Endothelial cell of umbilical vein (primary cell): ENCODE measurements around the gene OR5K2. TPM values are rescaled to one million over a fixed set of nuclear protein-coding genes. Genes with fewer than 3 reads are reported as not detected.

Experiments
- BruUV-seq: library from RNA; stranded (reverse); fragments of 400-500 nt; replicated peaks from 2 replicates; lab custom pipeline; 2021; lab: Mats Ljungman, UMichigan
- CTCF ChIA-PET: fragments of 300-600, 350-600 bp; sonication (Branson Sonifier 250); formaldehyde crosslinking; loops from one replicate; lab custom pipeline; 2021; ENCODE audit warnings: antibody characterized with exemption, inconsistent platforms; lab: Charles Lee
- POLR2A ChIA-PET: fragments of 300-600, 350-600 bp; sonication (Branson Sonifier 250); formaldehyde crosslinking; loops from one replicate; lab custom pipeline; 2021; ENCODE audit warnings: antibody characterized with exemption, inconsistent platforms; lab: Charles Lee
- DNase-seq: peaks from one replicate; pipeline ENCODE4 v3.0.0-alpha.2; 2011; ENCODE audit warnings: low read depth, low spot score
- FAIRE-seq: peaks from 2 replicates; lab custom pipeline; 2011; peaks lifted over from hg19 to GRCh38; lab: Jason Lieb, UNC
- H2AFZ ChIP-seq: 2 replicates; pipeline ENCODE4 v1.6.0; 2012; ENCODE audit warnings: low read depth, low read length, control low read depth, inconsistent platforms
- H3K27ac ChIP-seq: 2 replicates; pipeline ENCODE4 v1.5.1; 2011; ENCODE audit warnings: low read depth, mild to moderate bottlenecking, control low read depth, low read length, moderate library complexity; ENCODE audit not compliant: insufficient read depth
- H3K27me3 ChIP-seq, 2 experiments: 2 replicates each; pipeline versions ENCODE4 v1.6.0 to v1.6.1; 2011; ENCODE audit warnings: low read length in 2 of 2, mixed read lengths in 1 of 2; ENCODE audit not compliant: control insufficient read depth in 2 of 2, insufficient read depth in 2 of 2
- H3K36me3 ChIP-seq, 2 experiments: 2 replicates in 1 of 2; 3 replicates in 1 of 2; pipeline ENCODE4 v1.5.1; 2011; ENCODE audit warnings: low read length in 2 of 2, mild to moderate bottlenecking in 1 of 2, moderate library complexity in 1 of 2; ENCODE audit not compliant: control insufficient read depth in 2 of 2, insufficient read depth in 2 of 2; ENCODE audit errors: extremely low read depth in 1 of 2
- H3K4me1 ChIP-seq: 3 replicates; pipeline ENCODE4 v1.5.1; 2011; ENCODE audit warnings: mild to moderate bottlenecking, low read length; ENCODE audit not compliant: control insufficient read depth, insufficient read depth; ENCODE audit errors: extremely low read depth
- H3K4me2 ChIP-seq: 2 replicates; pipeline ENCODE4 v1.6.1; 2011; ENCODE audit warnings: low read length, control low read depth, mixed read lengths; ENCODE audit not compliant: insufficient read depth
- H3K4me3 ChIP-seq, 3 experiments: fragments of 200-600 bp in 1 of 3; sonication (generic), shearing (Covaris generic) in 1 of 3; replicated peaks in 1 of 3; 2 replicates each; pipeline ENCODE4 v1.5.1; 2011 to 2016; ENCODE audit warnings: control low read depth in 3 of 3, low read length in 3 of 3, mild to moderate bottlenecking in 2 of 3, inconsistent platforms in 1 of 3, low read depth in 1 of 3, moderate library complexity in 1 of 3; ENCODE audit not compliant: insufficient read depth in 1 of 3
- H3K79me2 ChIP-seq: 2 replicates; pipeline ENCODE4 v1.6.0; 2012; ENCODE audit warnings: low read length, inconsistent platforms; ENCODE audit not compliant: control insufficient read depth, insufficient read depth
- H3K9ac ChIP-seq: replicated peaks from 2 replicates; pipeline ENCODE3; 2011; ENCODE audit warnings: low read length, control low read depth; ENCODE audit not compliant: insufficient read depth; ENCODE audit errors: extremely low read depth
- H3K9me1 ChIP-seq: replicated peaks from 3 replicates; pipeline ENCODE4 v1.6.0; 2011; ENCODE audit warnings: mild to moderate bottlenecking, low read length; ENCODE audit not compliant: control insufficient read depth, insufficient read depth; ENCODE audit errors: extremely low read depth
- H3K9me3 ChIP-seq: replicated peaks from 2 replicates; pipeline ENCODE4 v1.5.1; 2012; ENCODE audit warnings: low read length, inconsistent platforms; ENCODE audit not compliant: control insufficient read depth, insufficient read depth
- H4K20me1 ChIP-seq: replicated peaks from 2 replicates; pipeline ENCODE3; 2011; ENCODE audit warnings: mild to moderate bottlenecking, low read length; ENCODE audit not compliant: control insufficient read depth, insufficient read depth; ENCODE audit errors: extremely low read depth
- CTCF ChIP-seq, 2 donors: IDR thresholded peaks; 1 replicate in 1 of 2; 2 replicates in 1 of 2; pipeline ENCODE4 v1.5.1; 2011; ENCODE audit warnings: low read length in 2 of 2, mild to moderate bottlenecking in 2 of 2, moderate library complexity in 2 of 2, control low read depth in 1 of 2, inconsistent platforms in 1 of 2, low read depth in 1 of 2; ENCODE audit not compliant: insufficient read depth in 1 of 2; ENCODE audit errors: extremely low read depth in 1 of 2
- EZH2 ChIP-seq: IDR thresholded peaks from 2 replicates; pipeline ENCODE4 v1.6.1; 2012; ENCODE audit warnings: borderline replicate concordance, low read depth, mild to moderate bottlenecking, moderate library complexity, low read length, inconsistent platforms; ENCODE audit not compliant: severe bottlenecking
- FOS ChIP-seq: IDR thresholded peaks from 2 replicates; pipeline ENCODE4 v1.6.1; 2011; ENCODE audit warnings: mild to moderate bottlenecking, low read length, moderate library complexity, borderline replicate concordance; ENCODE audit not compliant: insufficient read depth
- GATA2 ChIP-seq: IDR thresholded peaks from 2 replicates; pipeline ENCODE4 v1.7.0; 2011; ENCODE audit warnings: low read depth, mild to moderate bottlenecking, moderate library complexity, mixed read lengths, low read length; ENCODE audit not compliant: insufficient read length, insufficient read depth
- JUN ChIP-seq: IDR thresholded peaks from 2 replicates; pipeline ENCODE4 v1.6.1; 2011; ENCODE audit warnings: borderline replicate concordance, low read depth; ENCODE audit not compliant: insufficient read length, insufficient read depth
- MAX ChIP-seq: IDR thresholded peaks from 2 replicates; pipeline ENCODE4 v1.6.1; 2011; ENCODE audit not compliant: insufficient read depth, insufficient read length
- MYC ChIP-seq: IDR thresholded peaks from one replicate; pipeline ENCODE4 v1.6.1; 2011; ENCODE audit warnings: mild to moderate bottlenecking, low read depth, low read length
- POLR2A ChIP-seq: IDR thresholded peaks from 2 replicates; pipeline ENCODE4 v1.6.1; 2012; ENCODE audit warnings: low read depth, mild to moderate bottlenecking, control low read depth, low read length
- POLR2AphosphoS5 ChIP-seq: IDR thresholded peaks from 2 replicates; pipeline ENCODE4 v1.6.1; 2012; ENCODE audit warnings: low read depth, mild to moderate bottlenecking, control low read depth, low read length, moderate library complexity; ENCODE audit not compliant: insufficient read depth
- dilution Hi-C: fragments of 300-500 bp; cut with MboI; formaldehyde crosslinking; loops from one replicate; pipeline ENCODE4 v1.15.0; 2019; ENCODE audit warnings: low sequenced_read_pairs; ENCODE audit not compliant: extremely low pct_ligation_motif_present
- intact Hi-C: fragments of 100-400 bp; cut with micrococcal nuclease; formaldehyde crosslinking; loops from one replicate; pipeline ENCODE4 v1.10.0; 2022
- polyA plus RNA-seq, 4 experiments: library from polyadenylated mRNA; depleted of rRNA in 3 of 4; stranded (reverse) in 3 of 4; unstranded in 1 of 4; fragments of >200 nt; gene quantifications; 2 replicates each; pipeline versions ENCODE4 v1.2.1 to v1.2.3, GENCODE V29; 2011 to 2012; ENCODE audit warnings: missing spikeins in 1 of 4
- total RNA-seq: library from RNA; stranded (reverse); gene quantifications from 2 replicates; pipeline ENCODE4 v1.2.3, GENCODE V29; 2021

Gene OR5K2
- total and polyA plus RNA-seq, 2 donors (not counting 3 experiments of a cell fraction or from before 2014, with no cell fraction given), result not detected

- no TSS peak for BruUV-seq
- ChIA-PET POLR2A (no interaction called here), CTCF (no interaction called here)
- dilution Hi-C loops, result no loop called here
- H3K9ac ChIP-seq, result no peak overlapping the region
- intact Hi-C loops, result loop anchor here (10.0 kb wide), 1 partner anchor 764 kb away; the partner anchor contains the start of gene ARL6
- no peak overlapping the region for H3K4me2 ChIP-seq
- H3K36me3 ChIP-seq, result no peaks in the 10 kb centered on the region
- H4K20me1 ChIP-seq, result no peaks in the 10 kb centered on the region
- no peak for TF ChIP-seq EZH2
- no peak for TF ChIP-seq POLR2AphosphoS5
- TF ChIP-seq POLR2A, result no peak
- no peak for TF ChIP-seq GATA2
- TF ChIP-seq CTCF (IDR thresholded peaks at IDR 0.05; ENCODE audit: extremely low read depth in 1 of 2, insufficient read depth in 1 of 2, low read depth in 1 of 2, low read length in 2 of 2), result no peak
- no peak for TF ChIP-seq JUN
- TF ChIP-seq FOS, result no peak
- TF ChIP-seq MYC, result no peak
- no peak for TF ChIP-seq MAX
- no peaks in the 10 kb centered on the region for H3K79me2 ChIP-seq
- H3K9me3 ChIP-seq, result no peaks in the 10 kb centered on the region
- H3K4me3 ChIP-seq, result no peak overlapping the region
- no peak overlapping the region for H3K27ac ChIP-seq
- H3K4me1 ChIP-seq, result no peaks in the 10 kb centered on the region
- H3K9me1 ChIP-seq, result no peaks in the 10 kb centered on the region
- H2AFZ ChIP-seq, result no peak overlapping the region
- peaks cover 20 to 22% of the 10 kb centered on the region in 2 experiments for H3K27me3 ChIP-seq
- DNase-seq (no peak), FAIRE-seq (no peak)
Observed at GRCh38 chr3:98528474-98529346, 31.2 kb downstream of the OR5K2 start.
